GM23338 (cell line): ENCODE measurements around the gene PUM1. TPM values are rescaled to one million over a fixed set of nuclear protein-coding genes. Genes with fewer than 3 reads are reported as not detected.

Experiments
- ATAC-seq: fragments of 200-7000 bp; cut with Tn5 transposase; 3 replicates; pipeline ENCODE4 v1.9.1; 2020
- DNase-seq: peaks from one replicate; pipeline ENCODE4 v3.0.0-alpha.2; 2015; ENCODE audit warnings: low spot score
- H2AFZ ChIP-seq: fragments of 200-600 bp; sonication (generic); 2 replicates; pipeline ENCODE4 v1.8.0; 2016; ENCODE audit warnings: antibody characterized with exemption, mild to moderate bottlenecking, moderate library complexity
- H3F3A ChIP-seq: fragments of 200-600 bp; sonication (generic); replicated peaks from 2 replicates; pipeline ENCODE4 v1.8.0; 2017; ENCODE audit warnings: antibody characterized with exemption, mixed run types, low read depth
- H3K27ac ChIP-seq: fragments of 200-600 bp; sonication (generic); 2 replicates; pipeline ENCODE4 v1.6.1; 2016; ENCODE audit warnings: low read depth
- H3K27me3 ChIP-seq: fragments of 200-600 bp; sonication (generic); 2 replicates; pipeline ENCODE4 v1.8.0; 2016; ENCODE audit warnings: mild to moderate bottlenecking, mixed run types, moderate library complexity; ENCODE audit not compliant: insufficient read depth
- H3K36me3 ChIP-seq: fragments of 200-600 bp; sonication (generic); 2 replicates; pipeline ENCODE4 v1.8.0; 2016; ENCODE audit warnings: mild to moderate bottlenecking; ENCODE audit not compliant: insufficient read depth
- H3K4me1 ChIP-seq: fragments of 200-600 bp; sonication (generic); 2 replicates; pipeline ENCODE4 v1.8.0; 2016; ENCODE audit warnings: mild to moderate bottlenecking, moderate library complexity; ENCODE audit not compliant: insufficient read depth
- H3K4me2 ChIP-seq: fragments of 200-600 bp; sonication (generic); 2 replicates; pipeline ENCODE4 v1.7.1; 2017; ENCODE audit warnings: mixed run types
- H3K4me3 ChIP-seq: fragments of 200-600 bp; sonication (generic); 2 replicates; pipeline ENCODE4 v1.6.1; 2016; ENCODE audit warnings: mixed run types
- H3K79me2 ChIP-seq: fragments of 200-600 bp; sonication (generic); replicated peaks from 2 replicates; pipeline ENCODE4 v1.8.0; 2017; ENCODE audit warnings: mild to moderate bottlenecking; ENCODE audit not compliant: insufficient read depth
- H3K9me2 ChIP-seq: fragments of 200-600 bp; sonication (generic); 2 replicates; pipeline ENCODE4 v1.8.0; 2017; ENCODE audit not compliant: insufficient read depth
- H4K20me1 ChIP-seq: fragments of 200-600 bp; sonication (generic); replicated peaks from 2 replicates; pipeline ENCODE4 v1.8.0; 2017; ENCODE audit warnings: mild to moderate bottlenecking; ENCODE audit not compliant: insufficient read depth
- H3K27ac Mint-ChIP-seq: 2 replicates; pipeline ENCODE4 v1.8.0; 2020; ENCODE audit warnings: inconsistent platforms, mild to moderate bottlenecking, moderate library complexity, mixed read lengths
- H3K27me3 Mint-ChIP-seq: 3 replicates; pipeline ENCODE4 v1.8.0; 2022; ENCODE audit warnings: low read depth, mild to moderate bottlenecking, moderate library complexity, mixed read lengths, inconsistent platforms; ENCODE audit not compliant: insufficient read depth, poor library complexity
- H3K36me3 Mint-ChIP-seq: 3 replicates; pipeline ENCODE4 v1.8.0; 2021; ENCODE audit warnings: low read depth, mild to moderate bottlenecking, inconsistent platforms, moderate library complexity, mixed read lengths
- H3K4me1 Mint-ChIP-seq: 3 replicates; pipeline ENCODE4 v1.8.0; 2020; ENCODE audit warnings: mild to moderate bottlenecking, inconsistent platforms, mixed read lengths
- H3K4me3 Mint-ChIP-seq: 3 replicates; pipeline ENCODE4 v1.8.0; 2021; ENCODE audit warnings: moderate library complexity, mild to moderate bottlenecking, inconsistent platforms, mixed read lengths
- H3K9me3 Mint-ChIP-seq: 3 replicates; pipeline ENCODE4 v1.8.0; 2020; ENCODE audit warnings: moderate library complexity, mild to moderate bottlenecking, inconsistent platforms, mixed read lengths
- CTCF ChIP-seq, 2 experiments: fragments of 200-600 bp in 1 of 2; sonication (generic) in 1 of 2; conservative IDR thresholded peaks; 2 replicates each; pipeline versions ENCODE4 v1.5.1 to v1.6.1; 2016 to 2017; ENCODE audit warnings: antibody characterized with exemption in 2 of 2, low read depth in 2 of 2, mild to moderate bottlenecking in 2 of 2, moderate library complexity in 1 of 2
- ETS1 ChIP-seq: IDR thresholded peaks from 2 replicates; pipeline ENCODE4 v1.6.1; 2016; ENCODE audit warnings: antibody characterized with exemption
- EZH2 ChIP-seq: fragments of 200-600 bp; sonication (generic); IDR thresholded peaks from one replicate; pipeline ENCODE4 v1.8.0; 2017; ENCODE audit warnings: antibody characterized with exemption, mild to moderate bottlenecking, low read depth; ENCODE audit not compliant: unreplicated experiment
- EZH2phosphoT487 ChIP-seq: fragments of 200-600 bp; sonication (generic); IDR thresholded peaks from one replicate; pipeline ENCODE4 v1.8.1; 2018; ENCODE audit warnings: antibody characterized with exemption; ENCODE audit not compliant: unreplicated experiment
- JUNB ChIP-seq: IDR thresholded peaks from one replicate; pipeline ENCODE4 v1.6.1; 2016; ENCODE audit warnings: antibody characterized with exemption; ENCODE audit not compliant: unreplicated experiment
- NANOG ChIP-seq: IDR thresholded peaks from 2 replicates; pipeline ENCODE4 v1.6.1; 2016; ENCODE audit warnings: antibody characterized with exemption, borderline replicate concordance
- POLR2AphosphoS5 ChIP-seq: IDR thresholded peaks from 2 replicates; pipeline ENCODE4 v1.6.1; 2016; ENCODE audit warnings: antibody characterized with exemption, low read depth
- STAT1 ChIP-seq: IDR thresholded peaks from one replicate; pipeline ENCODE4 v1.6.1; 2016; ENCODE audit warnings: antibody characterized with exemption; ENCODE audit not compliant: unreplicated experiment
- ZNF114 ChIP-seq: fragments of 250-450 bp; sonication (Bioruptor Pico); IDR thresholded peaks from 2 replicates; pipeline ENCODE4 v1.5.0; 2020; ENCODE audit warnings: mild to moderate bottlenecking, moderate library complexity
- ZNF331 ChIP-seq: fragments of 250-450 bp; sonication (Bioruptor Pico); IDR thresholded peaks from 2 replicates; pipeline ENCODE4 v1.5.0; 2020; ENCODE audit warnings: low read depth, mild to moderate bottlenecking, moderate library complexity
- ZNF462 ChIP-seq: fragments of 250-450 bp; sonication (Bioruptor Pico); IDR thresholded peaks from 2 replicates; pipeline ENCODE4 v1.5.0; 2020; ENCODE audit warnings: mild to moderate bottlenecking, moderate library complexity
- polyA plus RNA-seq: library from polyadenylated mRNA; unstranded; fragments of >200 nt; fragmentation: Nextera tagmentation; extraction: Ambion mirVana; gene quantifications from 2 replicates; pipeline ENCODE4 v1.2.1, GENCODE V29; 2016
- total RNA-seq: library from RNA; depleted of rRNA; stranded (reverse); fragments of >200 nt; shearing (Covaris generic); gene quantifications from 2 replicates; pipeline ENCODE4 v1.2.3, GENCODE V29; 2014
- TF ChIP-seq, protein P1 (sequence below): IDR thresholded peaks from one replicate; pipeline ENCODE4 v1.6.1; 2018; ENCODE audit warnings: antibody characterized with exemption; ENCODE audit not compliant: unreplicated experiment

PUM1 gene
- total and polyA plus RNA-seq, 2 experiments from 2014 or later: 44.4 to 117 TPM

- no peak overlapping the region for H2AFZ ChIP-seq
- H3K36me3 ChIP-seq: peaks cover 25% of the 10 kb centered on the region; the same call in 1 of the 2 replicates
- H3K79me2 ChIP-seq: peaks cover 92% of the 10 kb centered on the region
- Mint-ChIP-seq H3K27me3 (peaks cover 8% of the 10 kb centered on the region), H3K4me1 (peaks cover 21% of the 10 kb centered on the region), H3K4me3 (no peak overlapping the region), H3K36me3 (peaks cover 69% of the 10 kb centered on the region), H3K27ac (no peak overlapping the region), H3K9me3 (no peaks in the 10 kb centered on the region; the same call in 2 of the 3 replicates)
- H3K27me3 ChIP-seq: no peaks in the 10 kb centered on the region
- peaks cover 29% of the 10 kb centered on the region for H4K20me1 ChIP-seq
- H3K4me3 ChIP-seq: no peak overlapping the region
- no peaks in the 10 kb centered on the region for H3K4me1 ChIP-seq
- no peak overlapping the region for H3K4me2 ChIP-seq
- no peak for ATAC-seq
- TF ChIP-seq NANOG (no peak), STAT1 (no peak), ZNF114 (no peak), ETS1 (no peak), CTCF (conservative IDR thresholded peaks at IDR 0.05; ENCODE audit: low read depth in 2 of 2) (no peak), ZNF462 (CRISPR knock-in tag) (no peak), EZH2 (no peak), EZH2phosphoT487 (no peak), JUNB (no peak), POLR2AphosphoS5 (no peak), ZNF331 (no peak)
- TF ChIP-seq, protein P1, sequence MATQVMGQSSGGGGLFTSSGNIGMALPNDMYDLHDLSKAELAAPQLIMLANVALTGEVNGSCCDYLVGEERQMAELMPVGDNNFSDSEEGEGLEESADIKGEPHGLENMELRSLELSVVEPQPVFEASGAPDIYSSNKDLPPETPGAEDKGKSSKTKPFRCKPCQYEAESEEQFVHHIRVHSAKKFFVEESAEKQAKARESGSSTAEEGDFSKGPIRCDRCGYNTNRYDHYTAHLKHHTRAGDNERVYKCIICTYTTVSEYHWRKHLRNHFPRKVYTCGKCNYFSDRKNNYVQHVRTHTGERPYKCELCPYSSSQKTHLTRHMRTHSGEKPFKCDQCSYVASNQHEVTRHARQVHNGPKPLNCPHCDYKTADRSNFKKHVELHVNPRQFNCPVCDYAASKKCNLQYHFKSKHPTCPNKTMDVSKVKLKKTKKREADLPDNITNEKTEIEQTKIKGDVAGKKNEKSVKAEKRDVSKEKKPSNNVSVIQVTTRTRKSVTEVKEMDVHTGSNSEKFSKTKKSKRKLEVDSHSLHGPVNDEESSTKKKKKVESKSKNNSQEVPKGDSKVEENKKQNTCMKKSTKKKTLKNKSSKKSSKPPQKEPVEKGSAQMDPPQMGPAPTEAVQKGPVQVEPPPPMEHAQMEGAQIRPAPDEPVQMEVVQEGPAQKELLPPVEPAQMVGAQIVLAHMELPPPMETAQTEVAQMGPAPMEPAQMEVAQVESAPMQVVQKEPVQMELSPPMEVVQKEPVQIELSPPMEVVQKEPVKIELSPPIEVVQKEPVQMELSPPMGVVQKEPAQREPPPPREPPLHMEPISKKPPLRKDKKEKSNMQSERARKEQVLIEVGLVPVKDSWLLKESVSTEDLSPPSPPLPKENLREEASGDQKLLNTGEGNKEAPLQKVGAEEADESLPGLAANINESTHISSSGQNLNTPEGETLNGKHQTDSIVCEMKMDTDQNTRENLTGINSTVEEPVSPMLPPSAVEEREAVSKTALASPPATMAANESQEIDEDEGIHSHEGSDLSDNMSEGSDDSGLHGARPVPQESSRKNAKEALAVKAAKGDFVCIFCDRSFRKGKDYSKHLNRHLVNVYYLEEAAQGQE: no peak
- 0 out of 2 replicates have a peak, but pooled peaks cover 5% of the 10 kb centered on the region for H3F3A ChIP-seq
- H3K9me2 ChIP-seq: no peaks in the 10 kb centered on the region
- DNase-seq: no peak
- H3K27ac ChIP-seq: no peak overlapping the region
Observed at GRCh38 chr1:30971496-30971895, 94.0 kb downstream of the PUM1 start.
